DMS 273 (cell line): ENCODE results near the gene ZNF579.
A peak's percentile ranks its signal among the peaks of the same experiment; 100 is the strongest.
"Not testable (repeated sequence)": the region's sequence is repeated elsewhere in the genome, so short reads cannot be mapped to it uniquely, and the experiment has no call there.

Experiments
- DNase-seq: peaks from one replicate; lab custom pipeline; 2025; ENCODE audit not compliant: unreplicated experiment; lab: John Stamatoyannopoulos, UW

Gene ZNF579

GRCh38 chr19:55573929-55574328 lies 6.7 kb downstream of the ZNF579 start:
- not testable (repeated sequence) for DNase-seq

- DNase-seq = not testable (repeated sequence)
These were observed 11.2 kb downstream of the ZNF579 start for GRCh38 chr19:55569477-55569876.

GRCh38 chr19:55567708-55568328 lies 12.8 kb downstream of the ZNF579 start:
- DNase-seq = no peak

GRCh38 chr19:55566823-55567222 lies 13.8 kb downstream of the ZNF579 start:
- no peak for DNase-seq

GRCh38 chr19:55563261-55563690 lies 17.4 kb downstream of the ZNF579 start:
- DNase-seq = peak; percentile 77

GRCh38 chr19:55559684-55560083 lies 21.0 kb downstream of the ZNF579 start:
- no peak for DNase-seq

- DNase-seq = no peak
These were observed 25.9 kb downstream of the ZNF579 start for GRCh38 chr19:55554741-55555152.

GRCh38 chr19:55554302-55554701 lies 26.3 kb downstream of the ZNF579 start:
- DNase-seq = no peak

GRCh38 chr19:55553217-55554182 lies 27.1 kb downstream of the ZNF579 start:
- DNase-seq = no peak

- DNase-seq = no peak
These were observed 28.0 kb downstream of the ZNF579 start for GRCh38 chr19:55552620-55553019.

- DNase-seq = no peak
These were observed 28.4 kb downstream of the ZNF579 start for GRCh38 chr19:55552206-55552605.

GRCh38 chr19:55550321-55550650 lies 30.4 kb downstream of the ZNF579 start:
- no peak for DNase-seq

GRCh38 chr19:55549500-55550320 lies 30.9 kb downstream of the ZNF579 start:
- DNase-seq = peak; percentile 58

GRCh38 chr19:55546822-55547614 lies 33.6 kb downstream of the ZNF579 start:
- no peak for DNase-seq

- no peak for DNase-seq
These were observed 34.6 kb downstream of the ZNF579 start for GRCh38 chr19:55546011-55546410.

GRCh38 chr19:55545443-55545842 lies 35.2 kb downstream of the ZNF579 start, which contains the start of gene SBK3:
SBK3 (minus strand) TSS chr19:55545543; CDS start chr19:55545543, 0 bp downstream.
- no peak for DNase-seq

- no peak for DNase-seq
These were observed 35.7 kb downstream of the ZNF579 start for GRCh38 chr19:55544776-55545439.

GRCh38 chr19:55544014-55544413 lies 36.6 kb downstream of the ZNF579 start:
- DNase-seq = no peak

GRCh38 chr19:55543567-55543966 lies 37.1 kb downstream of the ZNF579 start:
- no peak for DNase-seq

GRCh38 chr19:55542292-55542855 lies 38.3 kb downstream of the ZNF579 start:
- no peak for DNase-seq
